ENCODE results near the gene SHLD2.
"Not testable (repeated sequence)": the region's sequence is repeated elsewhere in the genome, so short reads cannot be mapped to it uniquely, and the experiment has no call there.

GRCh38 chr10:87225148-87225547 lies 130.1 kb downstream of the SHLD2 start, which contains the start of gene NUTM2A:
- not testable (repeated sequence) for TF ChIP-seq CTCF (conservative IDR thresholded peaks at IDR 0.05; ENCODE audit: low read length); EZH2phosphoT487 (IDR thresholded peaks at IDR 0.05; ENCODE audit: borderline replicate concordance, low read depth, low read length)

All from OCI-LY7 (cell line).